Breast epithelium (tissue), 3 donors: ENCODE measurements around the gene PSKH1.

Experiments used
- POLR2A ChIP-seq: fragments of 450-650 bp; IDR thresholded peaks from one replicate; pipeline ENCODE4 v1.6.1; 2016; ENCODE audit warnings: antibody characterized with exemption, mild to moderate bottlenecking, moderate library complexity
- TF ChIP-seq, protein P1 (sequence below), 3 donors: fragments of 450-650 bp; IDR thresholded peaks; one replicate each; pipeline ENCODE4 v1.5.1; 2016 to 2017; ENCODE audit warnings: antibody characterized with exemption in 3 of 3, mild to moderate bottlenecking in 3 of 3, moderate library complexity in 3 of 3

GRCh38 chr16:67964477-67965131, 71.5 kb downstream of the PSKH1 start:
- TF ChIP-seq, protein P1, sequence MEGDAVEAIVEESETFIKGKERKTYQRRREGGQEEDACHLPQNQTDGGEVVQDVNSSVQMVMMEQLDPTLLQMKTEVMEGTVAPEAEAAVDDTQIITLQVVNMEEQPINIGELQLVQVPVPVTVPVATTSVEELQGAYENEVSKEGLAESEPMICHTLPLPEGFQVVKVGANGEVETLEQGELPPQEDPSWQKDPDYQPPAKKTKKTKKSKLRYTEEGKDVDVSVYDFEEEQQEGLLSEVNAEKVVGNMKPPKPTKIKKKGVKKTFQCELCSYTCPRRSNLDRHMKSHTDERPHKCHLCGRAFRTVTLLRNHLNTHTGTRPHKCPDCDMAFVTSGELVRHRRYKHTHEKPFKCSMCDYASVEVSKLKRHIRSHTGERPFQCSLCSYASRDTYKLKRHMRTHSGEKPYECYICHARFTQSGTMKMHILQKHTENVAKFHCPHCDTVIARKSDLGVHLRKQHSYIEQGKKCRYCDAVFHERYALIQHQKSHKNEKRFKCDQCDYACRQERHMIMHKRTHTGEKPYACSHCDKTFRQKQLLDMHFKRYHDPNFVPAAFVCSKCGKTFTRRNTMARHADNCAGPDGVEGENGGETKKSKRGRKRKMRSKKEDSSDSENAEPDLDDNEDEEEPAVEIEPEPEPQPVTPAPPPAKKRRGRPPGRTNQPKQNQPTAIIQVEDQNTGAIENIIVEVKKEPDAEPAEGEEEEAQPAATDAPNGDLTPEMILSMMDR (IDR thresholded peaks at IDR 0.05) = no peak
- no peak for TF ChIP-seq POLR2A
